Endothelial cell (in vitro differentiated cells): Measurements from ENCODE around the gene SRSF4. TPM values are rescaled to one million over a fixed set of nuclear protein-coding genes. Genes with fewer than 3 reads are reported as not detected.
"Not testable (repeated sequence)": the region's sequence is repeated elsewhere in the genome, so short reads cannot be mapped to it uniquely, and the experiment has no call there.

Experiments used
- DNase-seq: peaks from one replicate; pipeline ENCODE4 v3.0.0; 2021; ENCODE audit warnings: low spot score
- H3K27ac Mint-ChIP-seq: one replicate; pipeline ENCODE4 v1.8.0; 2021; ENCODE audit warnings: mixed read lengths, inconsistent platforms; ENCODE audit not compliant: unreplicated experiment
- H3K27me3 Mint-ChIP-seq: one replicate; pipeline ENCODE4 v1.8.0; 2021; ENCODE audit warnings: mild to moderate bottlenecking, moderate library complexity, mixed read lengths, inconsistent platforms; ENCODE audit not compliant: unreplicated experiment
- H3K36me3 Mint-ChIP-seq: one replicate; pipeline ENCODE4 v1.8.0; 2021; ENCODE audit warnings: mild to moderate bottlenecking, low read depth, mixed read lengths, inconsistent platforms; ENCODE audit not compliant: unreplicated experiment
- H3K4me1 Mint-ChIP-seq: one replicate; pipeline ENCODE4 v1.8.0; 2021; ENCODE audit warnings: mild to moderate bottlenecking, mixed read lengths, inconsistent platforms; ENCODE audit not compliant: unreplicated experiment
- H3K4me3 Mint-ChIP-seq: one replicate; pipeline ENCODE4 v1.8.0; 2021; ENCODE audit warnings: mild to moderate bottlenecking, mixed read lengths, inconsistent platforms; ENCODE audit not compliant: unreplicated experiment
- H3K9me3 Mint-ChIP-seq: one replicate; pipeline ENCODE4 v1.8.0; 2021; ENCODE audit warnings: mixed read lengths, inconsistent platforms; ENCODE audit not compliant: unreplicated experiment
- total RNA-seq: library from RNA; stranded (reverse); fragmentation: NEBNext Ultra II Directional; extraction: Animal tissue kit (Norgen Biotek cat#: 25700); gene quantifications from one replicate; pipeline ENCODE4 v1.2.1, GENCODE V29; 2021; ENCODE audit not compliant: unreplicated experiment
- TF ChIP-seq, protein P1 (sequence below): fragments of 200-600 bp; sonication (generic); IDR thresholded peaks from one replicate; pipeline ENCODE4 v1.5.0; 2021; ENCODE audit warnings: antibody characterized with exemption; ENCODE audit not compliant: unreplicated experiment

Gene SRSF4
- total RNA-seq, 1 donor from 2014 or later = 68.6 TPM

DNA sequence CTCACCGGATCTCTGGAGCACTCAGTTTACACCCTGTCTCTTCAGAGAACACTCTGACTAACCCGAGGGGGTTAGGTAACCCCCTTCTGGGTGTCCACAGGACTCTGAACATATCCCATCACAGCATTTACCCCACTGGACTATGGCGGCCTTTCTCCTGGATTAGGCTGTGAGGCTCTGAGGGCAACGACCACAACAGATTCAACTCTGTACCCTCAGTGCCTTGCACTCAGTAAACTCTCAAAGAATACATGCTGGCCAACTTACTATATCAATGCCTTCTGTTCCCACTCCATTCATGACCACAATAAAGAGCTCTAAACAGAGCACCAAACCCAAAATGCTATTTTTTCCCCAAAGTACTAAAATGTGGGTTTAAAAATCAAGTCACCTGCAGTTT, 43.7 kb upstream of the SRSF4 start:
- H3K27me3 Mint-ChIP-seq = no peaks in the 10 kb centered on the region
- H3K4me3 Mint-ChIP-seq = no peak overlapping the region
- no peak for DNase-seq
- peaks cover 9% of the 10 kb centered on the region for H3K36me3 Mint-ChIP-seq
- no peak overlapping the region for H3K27ac Mint-ChIP-seq
- TF ChIP-seq, protein P1, sequence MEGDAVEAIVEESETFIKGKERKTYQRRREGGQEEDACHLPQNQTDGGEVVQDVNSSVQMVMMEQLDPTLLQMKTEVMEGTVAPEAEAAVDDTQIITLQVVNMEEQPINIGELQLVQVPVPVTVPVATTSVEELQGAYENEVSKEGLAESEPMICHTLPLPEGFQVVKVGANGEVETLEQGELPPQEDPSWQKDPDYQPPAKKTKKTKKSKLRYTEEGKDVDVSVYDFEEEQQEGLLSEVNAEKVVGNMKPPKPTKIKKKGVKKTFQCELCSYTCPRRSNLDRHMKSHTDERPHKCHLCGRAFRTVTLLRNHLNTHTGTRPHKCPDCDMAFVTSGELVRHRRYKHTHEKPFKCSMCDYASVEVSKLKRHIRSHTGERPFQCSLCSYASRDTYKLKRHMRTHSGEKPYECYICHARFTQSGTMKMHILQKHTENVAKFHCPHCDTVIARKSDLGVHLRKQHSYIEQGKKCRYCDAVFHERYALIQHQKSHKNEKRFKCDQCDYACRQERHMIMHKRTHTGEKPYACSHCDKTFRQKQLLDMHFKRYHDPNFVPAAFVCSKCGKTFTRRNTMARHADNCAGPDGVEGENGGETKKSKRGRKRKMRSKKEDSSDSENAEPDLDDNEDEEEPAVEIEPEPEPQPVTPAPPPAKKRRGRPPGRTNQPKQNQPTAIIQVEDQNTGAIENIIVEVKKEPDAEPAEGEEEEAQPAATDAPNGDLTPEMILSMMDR = no peak
- peaks cover 2% of the 10 kb centered on the region for H3K4me1 Mint-ChIP-seq
- no peaks in the 10 kb centered on the region for H3K9me3 Mint-ChIP-seq

DNA sequence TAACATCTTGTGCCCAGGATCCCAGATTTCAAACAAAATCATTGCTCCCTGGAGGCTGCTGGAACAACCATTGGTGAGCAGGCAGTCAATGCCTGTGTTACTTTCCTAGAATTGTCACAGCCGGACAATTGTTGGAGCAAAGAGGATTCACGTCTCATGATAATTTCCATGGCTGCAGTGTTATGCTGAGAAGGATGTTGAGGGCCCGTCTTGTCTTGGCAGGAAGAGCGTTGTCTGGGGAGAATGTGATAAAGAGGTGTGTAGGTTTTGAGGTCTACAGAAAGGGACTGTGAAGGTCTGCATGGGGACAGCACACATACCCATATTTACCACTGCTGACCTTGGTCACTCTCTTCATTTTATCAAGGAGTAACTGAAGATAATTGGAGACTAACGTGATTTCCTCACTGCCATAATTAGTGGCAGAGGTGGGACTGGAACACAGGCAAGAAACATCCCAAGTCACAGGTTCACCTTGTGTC, 42.7 kb upstream of the SRSF4 start:
- peaks cover 6% of the 10 kb centered on the region for H3K36me3 Mint-ChIP-seq
- H3K4me3 Mint-ChIP-seq = no peak overlapping the region
- H3K27me3 Mint-ChIP-seq = no peaks in the 10 kb centered on the region
- no peaks in the 10 kb centered on the region for H3K4me1 Mint-ChIP-seq
- H3K9me3 Mint-ChIP-seq = no peaks in the 10 kb centered on the region
- TF ChIP-seq, protein P1 = no peak
- DNase-seq = no peak
- no peak overlapping the region for H3K27ac Mint-ChIP-seq

DNA sequence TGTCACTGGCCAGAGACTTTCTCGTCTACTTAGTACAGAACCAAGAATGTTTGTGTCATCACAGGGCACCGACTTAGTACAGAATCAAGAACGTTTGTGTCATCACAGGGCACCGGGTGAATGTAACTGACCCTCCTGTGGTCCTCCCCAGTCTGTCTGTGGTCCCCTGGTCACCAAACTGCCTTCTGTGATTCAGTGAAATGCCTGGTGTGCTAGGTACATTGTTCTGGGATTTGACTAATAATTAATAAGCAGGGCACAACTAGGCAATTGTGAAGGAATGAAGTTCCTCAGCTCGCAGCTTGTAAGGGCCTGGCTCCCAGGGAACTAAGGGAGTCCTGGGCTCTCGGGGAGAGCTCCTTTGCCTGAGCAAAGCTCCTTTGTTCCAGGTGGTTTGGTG, 41.8 kb upstream of the SRSF4 start:
- no peaks in the 10 kb centered on the region for H3K4me1 Mint-ChIP-seq
- H3K27ac Mint-ChIP-seq = no peak overlapping the region
- H3K9me3 Mint-ChIP-seq = no peaks in the 10 kb centered on the region
- no peak for DNase-seq
- H3K4me3 Mint-ChIP-seq = no peak overlapping the region
- H3K36me3 Mint-ChIP-seq = peaks cover 6% of the 10 kb centered on the region
- TF ChIP-seq, protein P1 = no peak
- no peaks in the 10 kb centered on the region for H3K27me3 Mint-ChIP-seq

DNA sequence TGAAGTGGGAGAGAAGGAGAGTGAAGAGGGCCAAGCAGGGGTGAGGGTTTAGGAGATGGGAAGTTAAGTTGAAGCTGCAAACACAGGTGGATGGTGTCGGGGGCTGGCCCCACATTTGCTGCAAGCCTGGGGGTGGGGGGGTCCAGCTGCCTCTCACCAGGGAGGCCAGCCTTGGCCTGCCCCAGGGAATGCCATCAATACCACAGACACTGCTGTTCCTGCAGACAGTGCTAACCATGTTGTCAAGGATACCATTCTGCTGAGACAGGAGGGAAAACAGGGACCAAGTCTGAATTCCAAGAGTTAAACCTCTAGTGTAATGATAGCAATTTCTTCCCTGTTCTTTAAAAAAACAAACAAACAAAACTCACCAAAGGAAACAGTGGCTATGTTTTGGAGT, 41.0 kb upstream of the SRSF4 start:
- Mint-ChIP-seq H3K27ac (no peak overlapping the region), H3K9me3 (no peaks in the 10 kb centered on the region), H3K27me3 (no peaks in the 10 kb centered on the region), H3K4me1 (no peaks in the 10 kb centered on the region), H3K4me3 (no peak overlapping the region), H3K36me3 (peaks cover 6% of the 10 kb centered on the region)
- TF ChIP-seq, protein P1 = no peak
- no peak for DNase-seq

DNA sequence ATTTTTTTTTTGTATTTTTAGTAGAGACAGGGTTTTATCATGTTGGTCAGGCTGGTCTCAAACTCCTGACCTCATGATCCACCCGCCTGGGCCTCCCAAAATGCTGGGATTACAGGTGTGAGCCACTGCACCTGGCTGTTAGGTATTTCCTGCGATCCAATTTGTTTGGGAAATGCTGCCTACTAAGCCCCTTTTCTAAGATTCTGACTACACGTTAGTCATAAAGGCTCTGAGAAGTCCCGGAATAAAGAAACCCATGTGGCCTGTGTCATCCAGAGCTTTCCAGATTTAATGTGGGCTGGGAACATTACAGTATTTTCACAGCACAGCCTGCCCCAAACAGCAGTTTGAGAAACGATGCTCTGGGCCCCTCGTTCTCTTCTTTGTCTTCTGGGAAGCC, 40.6 kb upstream of the SRSF4 start:
- not testable (repeated sequence) for H3K9me3 Mint-ChIP-seq, H3K27ac Mint-ChIP-seq, H3K4me1 Mint-ChIP-seq, H3K27me3 Mint-ChIP-seq, H3K36me3 Mint-ChIP-seq, DNase-seq, H3K4me3 Mint-ChIP-seq

DNA sequence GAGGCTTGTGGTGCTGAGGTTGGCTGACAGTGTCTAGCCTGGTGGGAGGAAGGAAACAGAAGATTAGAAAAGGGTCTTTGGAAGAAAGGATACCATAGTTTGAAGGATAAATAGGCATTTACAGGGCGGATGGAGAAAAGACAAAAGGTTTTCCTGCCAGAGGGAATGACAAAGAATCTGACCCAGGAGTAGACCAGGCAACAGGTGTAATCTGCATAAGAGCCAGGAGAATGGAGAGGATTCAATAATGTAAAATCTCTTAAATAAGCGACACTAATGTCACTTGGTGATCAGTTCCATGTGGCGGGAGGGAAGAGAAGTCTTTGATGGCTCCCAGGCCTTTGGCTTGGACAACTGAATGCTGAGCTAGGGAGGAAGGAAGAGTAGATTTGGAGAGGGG, 39.6 kb upstream of the SRSF4 start:
- no peak for DNase-seq
- no peaks in the 10 kb centered on the region for H3K9me3 Mint-ChIP-seq
- H3K36me3 Mint-ChIP-seq = peaks cover 6% of the 10 kb centered on the region
- H3K4me3 Mint-ChIP-seq = no peak overlapping the region
- no peaks in the 10 kb centered on the region for H3K27me3 Mint-ChIP-seq
- H3K4me1 Mint-ChIP-seq = no peaks in the 10 kb centered on the region
- H3K27ac Mint-ChIP-seq = no peak overlapping the region
- TF ChIP-seq, protein P1 = no peak
